SK-N-SH treated with all-trans-retinoic acid at 6 μM for 48 hours (cell line): ENCODE data around the gene ETAA1.
A peak's percentile ranks its signal among the peaks of the same experiment; 100 is the strongest.

Source experiments
- ATAC-seq: fragments of 200-7000 bp; cut with Tn5 transposase; 3 replicates; pipeline ENCODE4 v1.9.1; 2020; ENCODE audit warnings: mild to moderate bottlenecking, moderate library complexity
- ARNTL ChIP-seq: fragments of 450-650 bp; formaldehyde crosslinking; IDR thresholded peaks from 2 replicates; pipeline ENCODE4 v1.5.0; 2020; ENCODE audit warnings: low read depth, mild to moderate bottlenecking, moderate library complexity, borderline replicate concordance
- BACH2 ChIP-seq: fragments of 250-450 bp; sonication (Bioruptor Pico); IDR thresholded peaks from 2 replicates; pipeline ENCODE4 v1.9.0; 2021; ENCODE audit warnings: mild to moderate bottlenecking, borderline replicate concordance
- CREB5 ChIP-seq: fragments of 250-450 bp; sonication (Bioruptor Pico); IDR thresholded peaks from 2 replicates; pipeline ENCODE4 v1.5.1; 2020; ENCODE audit warnings: low read depth, mild to moderate bottlenecking, moderate library complexity
- CSRNP3 ChIP-seq: fragments of 250-450 bp; sonication (Bioruptor Pico); IDR thresholded peaks from 2 replicates; pipeline ENCODE4 v1.5.1; 2021; ENCODE audit warnings: mild to moderate bottlenecking, moderate library complexity
- ISL1 ChIP-seq: fragments of 250-450 bp; sonication (Bioruptor Pico); IDR thresholded peaks from 2 replicates; pipeline ENCODE4 v2.1.2; 2022; ENCODE audit warnings: mild to moderate bottlenecking, moderate library complexity
- OSR1 ChIP-seq: fragments of 250-450 bp; sonication (Bioruptor Pico); IDR thresholded peaks from 2 replicates; pipeline ENCODE4 v1.8.0; 2022; ENCODE audit warnings: moderate library complexity, mild to moderate bottlenecking, inconsistent platforms
- PATZ1 ChIP-seq: fragments of 250-450 bp; sonication (Bioruptor Pico); IDR thresholded peaks from 2 replicates; pipeline ENCODE4 v1.8.0; 2020; ENCODE audit warnings: mild to moderate bottlenecking, moderate library complexity, borderline replicate concordance
- POU6F1 ChIP-seq: fragments of 250-450 bp; sonication (Bioruptor Pico); IDR thresholded peaks from 2 replicates; pipeline ENCODE4 v1.8.0; 2021; ENCODE audit warnings: low read depth, mild to moderate bottlenecking, moderate library complexity, borderline replicate concordance
- PPARA ChIP-seq: fragments of 250-450 bp; sonication (Bioruptor Pico); IDR thresholded peaks from 2 replicates; pipeline ENCODE4 v1.5.0; 2020; ENCODE audit warnings: mild to moderate bottlenecking, borderline replicate concordance
- SNAI2 ChIP-seq: fragments of 250-450 bp; sonication (Bioruptor Pico); IDR thresholded peaks from 2 replicates; pipeline ENCODE4 v1.5.0; 2020; ENCODE audit warnings: mild to moderate bottlenecking, moderate library complexity
- TCF4 ChIP-seq: fragments of 250-450 bp; sonication (Bioruptor Pico); IDR thresholded peaks from 2 replicates; pipeline ENCODE4 v1.8.0; 2021; ENCODE audit warnings: mild to moderate bottlenecking, moderate library complexity, borderline replicate concordance
- TOX ChIP-seq: fragments of 250-450 bp; sonication (Bioruptor Pico); IDR thresholded peaks from 2 replicates; pipeline ENCODE4 v1.8.0; 2021; ENCODE audit warnings: mild to moderate bottlenecking, moderate library complexity, borderline replicate concordance
- TSHZ2 ChIP-seq: fragments of 250-450 bp; sonication (Bioruptor Pico); IDR thresholded peaks from 2 replicates; pipeline ENCODE4 v1.5.0; 2020; ENCODE audit warnings: mild to moderate bottlenecking, moderate library complexity
- ZNF565 ChIP-seq: fragments of 450-650 bp; formaldehyde crosslinking; conservative IDR thresholded peaks from 2 replicates; pipeline ENCODE4 v1.5.0; 2020; ENCODE audit warnings: low read depth, mild to moderate bottlenecking, moderate library complexity
- ZNF70 ChIP-seq: fragments of 450-650 bp; formaldehyde crosslinking; IDR thresholded peaks from 2 replicates; pipeline ENCODE4 v1.5.0; 2020; ENCODE audit warnings: mild to moderate bottlenecking, moderate library complexity
- ZNF8 ChIP-seq: fragments of 450-650 bp; formaldehyde crosslinking; IDR thresholded peaks from 2 replicates; pipeline ENCODE4 v1.5.0; 2020; ENCODE audit warnings: mild to moderate bottlenecking, moderate library complexity

ETAA1 gene

GRCh38 chr2:67374481-67374880, 22.7 kb upstream of the ETAA1 start (continued):
- TF ChIP-seq TCF4 (CRISPR knock-in tag) (no peak), ZNF565 (no peak), TOX (no peak), ISL1 (CRISPR knock-in tag) (no peak)

- ATAC-seq: peak; percentile 61
Observed at GRCh38 chr2:67374949-67375348, 22.2 kb upstream of the ETAA1 start.

GRCh38 chr2:67378555-67378954, 18.6 kb upstream of the ETAA1 start:
- no peak for ATAC-seq
- no peak for TF ChIP-seq OSR1 (CRISPR knock-in tag)
- no peak for TF ChIP-seq BACH2 (CRISPR knock-in tag)
- no peak for TF ChIP-seq PATZ1 (CRISPR knock-in tag)
- TF ChIP-seq SNAI2: no peak
- no peak for TF ChIP-seq TOX
- no peak for TF ChIP-seq CSRNP3 (CRISPR knock-in tag)
- no peak for TF ChIP-seq ZNF8

More at GRCh38 chr2:67374949-67375348, 22.2 kb upstream of the ETAA1 start:
- no peak for TF ChIP-seq TOX
- TF ChIP-seq POU6F1 (CRISPR knock-in tag): no peak
- no peak for TF ChIP-seq ZNF8
- TF ChIP-seq CREB5 (CRISPR knock-in tag): no peak
- TF ChIP-seq TSHZ2 (CRISPR knock-in tag): no peak
- TF ChIP-seq PATZ1 (CRISPR knock-in tag): no peak
- TF ChIP-seq PPARA (CRISPR knock-in tag): no peak
- TF ChIP-seq ZNF70: no peak
- TF ChIP-seq ARNTL (CRISPR knock-in tag): no peak
- TF ChIP-seq SNAI2: no peak
- no peak for TF ChIP-seq TCF4 (CRISPR knock-in tag)
- no peak for TF ChIP-seq BACH2 (CRISPR knock-in tag)
